Gastrocnemius medialis (tissue), 4 donors: ENCODE measurements around the gene DEFB129.

Experiments used
- POLR2A ChIP-seq, 2 donors: fragments of 450-650 bp; IDR thresholded peaks; one replicate each; pipeline ENCODE4 v1.6.1; 2017; ENCODE audit warnings: antibody characterized with exemption in 2 of 2, mild to moderate bottlenecking in 2 of 2, moderate library complexity in 2 of 2
- TF ChIP-seq, protein P1 (sequence below), 5 experiments: fragments of 450-650 bp in 3 of 5; fragments of 200-600 bp in 2 of 5; sonication (generic) in 2 of 5; IDR thresholded peaks in 4 of 5; conservative IDR thresholded peaks in 1 of 5; 1 replicate in 4 of 5; 2 replicates in 1 of 5; pipeline ENCODE4 v1.5.1; 2016 to 2019; ENCODE audit warnings: antibody characterized with exemption in 5 of 5, mild to moderate bottlenecking in 3 of 5, moderate library complexity in 3 of 5

- TF ChIP-seq, protein P1, sequence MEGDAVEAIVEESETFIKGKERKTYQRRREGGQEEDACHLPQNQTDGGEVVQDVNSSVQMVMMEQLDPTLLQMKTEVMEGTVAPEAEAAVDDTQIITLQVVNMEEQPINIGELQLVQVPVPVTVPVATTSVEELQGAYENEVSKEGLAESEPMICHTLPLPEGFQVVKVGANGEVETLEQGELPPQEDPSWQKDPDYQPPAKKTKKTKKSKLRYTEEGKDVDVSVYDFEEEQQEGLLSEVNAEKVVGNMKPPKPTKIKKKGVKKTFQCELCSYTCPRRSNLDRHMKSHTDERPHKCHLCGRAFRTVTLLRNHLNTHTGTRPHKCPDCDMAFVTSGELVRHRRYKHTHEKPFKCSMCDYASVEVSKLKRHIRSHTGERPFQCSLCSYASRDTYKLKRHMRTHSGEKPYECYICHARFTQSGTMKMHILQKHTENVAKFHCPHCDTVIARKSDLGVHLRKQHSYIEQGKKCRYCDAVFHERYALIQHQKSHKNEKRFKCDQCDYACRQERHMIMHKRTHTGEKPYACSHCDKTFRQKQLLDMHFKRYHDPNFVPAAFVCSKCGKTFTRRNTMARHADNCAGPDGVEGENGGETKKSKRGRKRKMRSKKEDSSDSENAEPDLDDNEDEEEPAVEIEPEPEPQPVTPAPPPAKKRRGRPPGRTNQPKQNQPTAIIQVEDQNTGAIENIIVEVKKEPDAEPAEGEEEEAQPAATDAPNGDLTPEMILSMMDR (IDR thresholded peaks at IDR 0.05 in 4 of 5, conservative IDR thresholded peaks at IDR 0.05 in 1 of 5): no peak
- no peak for TF ChIP-seq POLR2A (IDR thresholded peaks at IDR 0.05)
These were observed 10.9 kb downstream of the DEFB129 start for GRCh38 chr20:237929-238328.
